Fibroblast of lung (primary cell): ENCODE measurements around the gene RFFL.

ENCODE experiments used
- CTCF ChIP-seq, 2 donors: IDR thresholded peaks in 1 of 2; conservative IDR thresholded peaks in 1 of 2; 1 replicate in 1 of 2; 2 replicates in 1 of 2; pipeline ENCODE4 v1.5.1; 2011 to 2012; ENCODE audit warnings: low read length in 2 of 2, control low read depth in 1 of 2, inconsistent platforms in 1 of 2, low read depth in 1 of 2, mild to moderate bottlenecking in 1 of 2
- EZH2 ChIP-seq: IDR thresholded peaks from 2 replicates; pipeline ENCODE4 v1.5.1; 2012; ENCODE audit warnings: low read length, control low read depth, mild to moderate bottlenecking; ENCODE audit errors: missing control alignments

- TF ChIP-seq CTCF (conservative IDR thresholded peaks at IDR 0.05 in 1 of 2, IDR thresholded peaks at IDR 0.05 in 1 of 2; ENCODE audit: low read depth in 1 of 2, low read length in 2 of 2) = no peak
- TF ChIP-seq EZH2 = no peak
Measured at GRCh38 chr17:35089586-35090296, 26.2 kb upstream of the RFFL start.
